Epithelial cell of esophagus (primary cell): Measurements from ENCODE around the gene ELMO1.

Source experiments
- DNase-seq: peaks from one replicate; pipeline ENCODE4 v3.0.0; 2010; ENCODE audit warnings: low read depth
- H3K4me3 ChIP-seq: 2 replicates; pipeline ENCODE4 v1.5.1; 2011; ENCODE audit warnings: mild to moderate bottlenecking, low read length, control low read depth
- CTCF ChIP-seq: IDR thresholded peaks from 2 replicates; pipeline ENCODE4 v1.5.1; 2011; ENCODE audit warnings: low read depth, mild to moderate bottlenecking, low read length, control low read depth, inconsistent platforms; ENCODE audit not compliant: insufficient read depth; ENCODE audit errors: missing control alignments

ELMO1 gene

GRCh38 chr7:37212051-37212450 is 236.6 kb downstream of the ELMO1 start:
- H3K4me3 ChIP-seq: no peak overlapping the region

GRCh38 chr7:37211097-37211880 is 237.4 kb downstream of the ELMO1 start:
- peak; percentile 46 for DNase-seq
- no peak for TF ChIP-seq CTCF

More at GRCh38 chr7:37212051-37212450, 236.6 kb downstream of the ELMO1 start:
- DNase-seq: no peak
- TF ChIP-seq CTCF: no peak

GRCh38 chr7:37209195-37209594 is 239.5 kb downstream of the ELMO1 start:
- DNase-seq: no peak
- TF ChIP-seq CTCF: no peak

More at GRCh38 chr7:37211097-37211880, 237.4 kb downstream of the ELMO1 start:
- H3K4me3 ChIP-seq: no peak overlapping the region

DNA sequence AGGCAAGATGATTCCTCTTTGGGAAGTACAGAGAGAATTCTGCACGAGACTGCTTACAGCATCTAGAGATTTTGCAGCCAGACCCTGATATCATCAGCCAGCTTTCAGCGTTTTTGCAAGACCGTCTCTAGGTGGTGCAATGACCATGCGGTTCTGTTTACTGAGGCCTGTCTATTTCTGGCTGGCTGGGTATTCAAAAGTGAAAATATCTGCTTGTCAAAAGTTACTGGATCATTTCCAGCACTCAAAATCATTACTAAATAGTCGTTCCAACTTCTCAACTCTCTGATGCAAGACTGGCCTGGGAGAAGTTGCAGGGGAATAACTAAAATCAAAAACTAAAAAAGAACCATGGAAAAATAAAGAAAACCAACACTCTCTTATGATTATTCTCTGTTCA is 240.1 kb downstream of the ELMO1 start:
- peak; percentile 66 for TF ChIP-seq CTCF
- no peak overlapping the region for H3K4me3 ChIP-seq
- DNase-seq: peak; percentile 66

More at GRCh38 chr7:37209195-37209594, 239.5 kb downstream of the ELMO1 start:
- no peak overlapping the region for H3K4me3 ChIP-seq

DNA sequence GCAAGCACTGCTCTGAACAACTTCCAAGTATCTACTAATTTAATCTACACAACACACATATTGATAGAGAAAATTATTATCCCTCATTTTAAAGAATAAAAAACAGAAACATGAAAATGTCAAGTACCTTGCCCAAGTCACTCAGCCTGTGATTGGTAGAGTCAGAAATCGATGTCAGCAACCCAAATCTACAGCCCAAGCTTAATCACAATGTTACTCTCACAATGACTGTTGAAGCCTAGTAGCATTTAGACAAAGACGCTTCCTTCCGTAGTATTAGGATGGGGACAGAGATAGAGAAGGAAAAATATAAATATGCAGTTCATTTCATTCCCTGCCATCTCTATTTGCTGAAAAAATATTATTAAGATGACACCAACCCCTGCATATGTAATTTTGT is 242.5 kb downstream of the ELMO1 start:
- DNase-seq: no peak
- no peak for TF ChIP-seq CTCF
- H3K4me3 ChIP-seq: no peak overlapping the region

DNA sequence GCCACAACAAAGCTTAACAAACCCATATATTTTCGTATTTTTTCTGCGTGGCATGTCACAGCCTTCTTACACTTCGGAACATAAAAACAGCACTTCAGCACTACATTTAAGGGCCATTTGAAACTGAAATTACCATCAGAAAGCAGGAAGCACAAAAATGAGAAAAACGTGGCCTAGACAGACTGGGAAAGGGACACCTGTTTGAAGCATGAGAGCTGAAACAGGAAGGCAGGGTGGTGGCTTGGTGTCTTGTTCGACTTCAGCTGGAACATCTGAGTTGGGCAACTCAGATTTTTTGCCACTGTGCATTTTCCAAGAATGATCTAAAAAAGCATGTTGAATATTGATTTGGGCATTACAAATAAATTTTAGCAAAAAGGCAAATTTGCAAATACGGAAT is 243.2 kb downstream of the ELMO1 start:
- no peak for DNase-seq
- H3K4me3 ChIP-seq: no peak overlapping the region
- no peak for TF ChIP-seq CTCF

GRCh38 chr7:37201876-37202198 is 246.8 kb downstream of the ELMO1 start:
- no peak overlapping the region for H3K4me3 ChIP-seq
- no peak for DNase-seq
- no peak for TF ChIP-seq CTCF
